ENCODE results near the gene TCERG1. TPM values are rescaled to one million over a fixed set of nuclear protein-coding genes. Genes with fewer than 3 reads are reported as not detected.

TCERG1 gene
- polyA plus RNA-seq, 1 donor from 2014 or later: 238 TPM

DNA sequence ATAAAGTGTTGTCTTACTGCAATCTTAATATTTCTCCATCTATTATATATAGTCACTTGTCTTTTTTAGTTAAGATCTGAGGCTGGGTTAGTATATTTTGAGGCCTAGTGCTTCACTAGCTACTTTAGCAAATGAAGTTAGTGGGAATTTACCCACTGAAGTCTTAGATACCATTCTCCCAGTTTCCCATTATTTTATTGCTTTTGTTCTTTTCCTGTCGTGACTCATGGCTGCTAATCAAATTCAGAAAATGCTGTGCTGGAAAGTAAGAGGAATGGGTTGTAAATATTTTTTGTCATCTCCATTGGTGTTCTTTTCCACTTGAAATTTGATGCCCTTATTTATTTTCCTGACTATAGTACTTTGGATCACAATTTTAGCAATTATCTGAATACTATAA, 14.2 kb downstream of the TCERG1 start:
- Histone ChIP-seq H3K4me2 (ENCODE audit: low read length) (no peak overlapping the region), H4K20me1 (ENCODE audit: insufficient read depth) (no peaks in the 10 kb centered on the region), H3K27ac (ENCODE audit: low read length) (no peak overlapping the region), H3F3A (ENCODE audit: insufficient read depth, low read length, poor library complexity, severe bottlenecking) (no peaks in the 10 kb centered on the region), H3K27me3 (ENCODE audit: insufficient read depth, low read depth, low read length) (no peaks in the 10 kb centered on the region), H3K4me3 (ENCODE audit: low read length) (no peak overlapping the region), H2AFZ (ENCODE audit: low read depth, low read length) (no peak overlapping the region), H3K9ac (ENCODE audit: low read length) (no peak overlapping the region), H3K36me3 (ENCODE audit: insufficient read depth, low read length) (peaks cover 4% of the 10 kb centered on the region), H3K9me2 (ENCODE audit: insufficient read depth, low read length) (no peaks in the 10 kb centered on the region), H3K9me3 (ENCODE audit: low read length) (no peaks in the 10 kb centered on the region), H3K79me2 (replicated peaks; ENCODE audit: insufficient read depth, low read length) (peaks cover 13% of the 10 kb centered on the region)
- TF ChIP-seq RAD21 (conservative IDR thresholded peaks at IDR 0.05): no peak
- TF ChIP-seq, protein P1, sequence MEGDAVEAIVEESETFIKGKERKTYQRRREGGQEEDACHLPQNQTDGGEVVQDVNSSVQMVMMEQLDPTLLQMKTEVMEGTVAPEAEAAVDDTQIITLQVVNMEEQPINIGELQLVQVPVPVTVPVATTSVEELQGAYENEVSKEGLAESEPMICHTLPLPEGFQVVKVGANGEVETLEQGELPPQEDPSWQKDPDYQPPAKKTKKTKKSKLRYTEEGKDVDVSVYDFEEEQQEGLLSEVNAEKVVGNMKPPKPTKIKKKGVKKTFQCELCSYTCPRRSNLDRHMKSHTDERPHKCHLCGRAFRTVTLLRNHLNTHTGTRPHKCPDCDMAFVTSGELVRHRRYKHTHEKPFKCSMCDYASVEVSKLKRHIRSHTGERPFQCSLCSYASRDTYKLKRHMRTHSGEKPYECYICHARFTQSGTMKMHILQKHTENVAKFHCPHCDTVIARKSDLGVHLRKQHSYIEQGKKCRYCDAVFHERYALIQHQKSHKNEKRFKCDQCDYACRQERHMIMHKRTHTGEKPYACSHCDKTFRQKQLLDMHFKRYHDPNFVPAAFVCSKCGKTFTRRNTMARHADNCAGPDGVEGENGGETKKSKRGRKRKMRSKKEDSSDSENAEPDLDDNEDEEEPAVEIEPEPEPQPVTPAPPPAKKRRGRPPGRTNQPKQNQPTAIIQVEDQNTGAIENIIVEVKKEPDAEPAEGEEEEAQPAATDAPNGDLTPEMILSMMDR (IDR thresholded peaks at IDR 0.05; ENCODE audit: poor library complexity, severe bottlenecking): no peak
- no peak for TF ChIP-seq POLR2AphosphoS5 (IDR thresholded peaks at IDR 0.05)
- no peak for TF ChIP-seq EZH2 (IDR thresholded peaks at IDR 0.05; ENCODE audit: borderline replicate concordance, insufficient read depth, low read length, poor library complexity, severe bottlenecking)
- TF ChIP-seq EP300 (conservative IDR thresholded peaks at IDR 0.05; ENCODE audit: poor library complexity, severe bottlenecking): no peak
- TF ChIP-seq, protein P2, sequence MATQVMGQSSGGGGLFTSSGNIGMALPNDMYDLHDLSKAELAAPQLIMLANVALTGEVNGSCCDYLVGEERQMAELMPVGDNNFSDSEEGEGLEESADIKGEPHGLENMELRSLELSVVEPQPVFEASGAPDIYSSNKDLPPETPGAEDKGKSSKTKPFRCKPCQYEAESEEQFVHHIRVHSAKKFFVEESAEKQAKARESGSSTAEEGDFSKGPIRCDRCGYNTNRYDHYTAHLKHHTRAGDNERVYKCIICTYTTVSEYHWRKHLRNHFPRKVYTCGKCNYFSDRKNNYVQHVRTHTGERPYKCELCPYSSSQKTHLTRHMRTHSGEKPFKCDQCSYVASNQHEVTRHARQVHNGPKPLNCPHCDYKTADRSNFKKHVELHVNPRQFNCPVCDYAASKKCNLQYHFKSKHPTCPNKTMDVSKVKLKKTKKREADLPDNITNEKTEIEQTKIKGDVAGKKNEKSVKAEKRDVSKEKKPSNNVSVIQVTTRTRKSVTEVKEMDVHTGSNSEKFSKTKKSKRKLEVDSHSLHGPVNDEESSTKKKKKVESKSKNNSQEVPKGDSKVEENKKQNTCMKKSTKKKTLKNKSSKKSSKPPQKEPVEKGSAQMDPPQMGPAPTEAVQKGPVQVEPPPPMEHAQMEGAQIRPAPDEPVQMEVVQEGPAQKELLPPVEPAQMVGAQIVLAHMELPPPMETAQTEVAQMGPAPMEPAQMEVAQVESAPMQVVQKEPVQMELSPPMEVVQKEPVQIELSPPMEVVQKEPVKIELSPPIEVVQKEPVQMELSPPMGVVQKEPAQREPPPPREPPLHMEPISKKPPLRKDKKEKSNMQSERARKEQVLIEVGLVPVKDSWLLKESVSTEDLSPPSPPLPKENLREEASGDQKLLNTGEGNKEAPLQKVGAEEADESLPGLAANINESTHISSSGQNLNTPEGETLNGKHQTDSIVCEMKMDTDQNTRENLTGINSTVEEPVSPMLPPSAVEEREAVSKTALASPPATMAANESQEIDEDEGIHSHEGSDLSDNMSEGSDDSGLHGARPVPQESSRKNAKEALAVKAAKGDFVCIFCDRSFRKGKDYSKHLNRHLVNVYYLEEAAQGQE (IDR thresholded peaks at IDR 0.05; ENCODE audit: borderline replicate concordance): no peak
- TF ChIP-seq TAF1 (IDR thresholded peaks at IDR 0.05; ENCODE audit: low read depth): no peak
- TF ChIP-seq MXI1 (conservative IDR thresholded peaks at IDR 0.05; ENCODE audit: poor library complexity, severe bottlenecking): no peak
- TF ChIP-seq SMC3 (conservative IDR thresholded peaks at IDR 0.05; ENCODE audit: poor library complexity): no peak

DNA sequence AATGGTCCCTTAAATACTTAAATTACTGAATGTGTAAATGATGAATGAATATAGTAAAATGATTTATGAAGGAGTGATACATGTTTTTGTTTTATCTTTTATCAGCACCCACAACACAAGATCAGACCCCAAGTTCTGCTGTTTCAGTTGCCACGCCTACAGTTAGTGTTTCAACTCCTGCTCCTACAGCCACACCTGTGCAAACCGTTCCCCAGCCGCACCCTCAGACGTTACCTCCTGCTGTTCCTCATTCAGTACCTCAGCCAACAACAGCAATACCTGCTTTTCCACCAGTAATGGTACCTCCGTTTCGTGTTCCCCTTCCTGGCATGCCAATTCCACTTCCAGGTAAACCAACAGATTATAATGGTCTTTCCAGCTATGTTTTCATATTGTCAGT, 16.3 kb downstream of the TCERG1 start:
- no peak overlapping the region for H3K4me3 ChIP-seq (ENCODE audit: low read length)
- no peak overlapping the region for H3K9ac ChIP-seq (ENCODE audit: low read length)
- H3K27ac ChIP-seq (ENCODE audit: low read length): no peak overlapping the region
- peaks cover 4% of the 10 kb centered on the region for H3K36me3 ChIP-seq (ENCODE audit: insufficient read depth, low read length)
- no peak overlapping the region for H2AFZ ChIP-seq (ENCODE audit: low read depth, low read length)
- H4K20me1 ChIP-seq (ENCODE audit: insufficient read depth): no peaks in the 10 kb centered on the region
- no peaks in the 10 kb centered on the region for H3K27me3 ChIP-seq (ENCODE audit: insufficient read depth, low read depth, low read length)
- H3K9me2 ChIP-seq (ENCODE audit: insufficient read depth, low read length): no peaks in the 10 kb centered on the region
- no peaks in the 10 kb centered on the region for H3F3A ChIP-seq (ENCODE audit: insufficient read depth, low read length, poor library complexity, severe bottlenecking)
- no peak for TF ChIP-seq SMC3 (conservative IDR thresholded peaks at IDR 0.05; ENCODE audit: poor library complexity)
- no peak for TF ChIP-seq RAD21 (conservative IDR thresholded peaks at IDR 0.05)
- TF ChIP-seq POLR2AphosphoS5 (IDR thresholded peaks at IDR 0.05): no peak
- no peak for TF ChIP-seq EZH2 (IDR thresholded peaks at IDR 0.05; ENCODE audit: borderline replicate concordance, insufficient read depth, low read length, poor library complexity, severe bottlenecking)
- no peak for TF ChIP-seq TAF1 (IDR thresholded peaks at IDR 0.05; ENCODE audit: low read depth)
- TF ChIP-seq, protein P2 (IDR thresholded peaks at IDR 0.05; ENCODE audit: borderline replicate concordance): no peak
- TF ChIP-seq EP300 (conservative IDR thresholded peaks at IDR 0.05; ENCODE audit: poor library complexity, severe bottlenecking): no peak
- H3K4me2 ChIP-seq (ENCODE audit: low read length): no peak overlapping the region
- H3K79me2 ChIP-seq (replicated peaks; ENCODE audit: insufficient read depth, low read length): peaks cover 16% of the 10 kb centered on the region
- no peaks in the 10 kb centered on the region for H3K9me3 ChIP-seq (ENCODE audit: low read length)

Data from neural cell (in vitro differentiated cells).